ENCODE data around the gene CDK1.
A peak's percentile ranks its signal among the peaks of the same experiment; 100 is the strongest.
"Not testable (repeated sequence)": the region's sequence is repeated elsewhere in the genome, so short reads cannot be mapped to it uniquely, and the experiment has no call there.

The CDK1 gene

DNA sequence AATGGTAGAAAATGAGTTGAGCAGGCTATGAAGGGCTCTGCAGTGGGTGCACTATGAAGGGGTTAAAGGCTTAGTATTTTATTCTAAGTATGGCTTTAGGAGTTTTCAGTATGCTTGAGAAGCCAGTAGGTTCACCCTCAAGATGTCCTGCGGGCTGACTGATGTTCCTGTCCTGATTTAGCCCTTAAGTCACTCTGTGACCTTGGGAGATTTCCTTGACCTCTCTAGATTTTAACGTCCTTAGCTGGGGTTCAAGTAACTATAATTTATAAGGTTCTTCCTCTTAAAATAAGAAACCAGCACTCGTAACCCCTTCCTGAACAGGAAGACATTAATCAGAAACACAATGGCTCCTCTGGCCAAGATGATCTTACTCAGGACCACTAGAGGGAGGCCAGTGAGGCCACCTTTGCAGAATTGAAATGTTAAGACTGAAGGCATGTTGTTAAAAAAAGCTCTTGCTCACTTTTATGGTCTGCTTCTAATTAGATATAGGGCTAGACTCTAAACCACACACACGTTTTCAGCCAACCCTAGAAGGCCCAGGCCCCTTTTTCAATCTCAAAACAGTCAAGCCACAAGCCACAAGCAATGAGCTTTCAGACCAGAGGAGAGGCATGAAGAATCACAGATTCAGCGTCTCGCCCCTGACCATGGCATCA, 41.9 kb downstream of the CDK1 start:
- H3K4me3 ChIP-seq (ENCODE audit: low read depth, low read length): no peak overlapping the region
- TF ChIP-seq, protein P1, sequence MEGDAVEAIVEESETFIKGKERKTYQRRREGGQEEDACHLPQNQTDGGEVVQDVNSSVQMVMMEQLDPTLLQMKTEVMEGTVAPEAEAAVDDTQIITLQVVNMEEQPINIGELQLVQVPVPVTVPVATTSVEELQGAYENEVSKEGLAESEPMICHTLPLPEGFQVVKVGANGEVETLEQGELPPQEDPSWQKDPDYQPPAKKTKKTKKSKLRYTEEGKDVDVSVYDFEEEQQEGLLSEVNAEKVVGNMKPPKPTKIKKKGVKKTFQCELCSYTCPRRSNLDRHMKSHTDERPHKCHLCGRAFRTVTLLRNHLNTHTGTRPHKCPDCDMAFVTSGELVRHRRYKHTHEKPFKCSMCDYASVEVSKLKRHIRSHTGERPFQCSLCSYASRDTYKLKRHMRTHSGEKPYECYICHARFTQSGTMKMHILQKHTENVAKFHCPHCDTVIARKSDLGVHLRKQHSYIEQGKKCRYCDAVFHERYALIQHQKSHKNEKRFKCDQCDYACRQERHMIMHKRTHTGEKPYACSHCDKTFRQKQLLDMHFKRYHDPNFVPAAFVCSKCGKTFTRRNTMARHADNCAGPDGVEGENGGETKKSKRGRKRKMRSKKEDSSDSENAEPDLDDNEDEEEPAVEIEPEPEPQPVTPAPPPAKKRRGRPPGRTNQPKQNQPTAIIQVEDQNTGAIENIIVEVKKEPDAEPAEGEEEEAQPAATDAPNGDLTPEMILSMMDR (IDR thresholded peaks at IDR 0.05; ENCODE audit: low read depth, low read length): peak; percentile 35

DNA sequence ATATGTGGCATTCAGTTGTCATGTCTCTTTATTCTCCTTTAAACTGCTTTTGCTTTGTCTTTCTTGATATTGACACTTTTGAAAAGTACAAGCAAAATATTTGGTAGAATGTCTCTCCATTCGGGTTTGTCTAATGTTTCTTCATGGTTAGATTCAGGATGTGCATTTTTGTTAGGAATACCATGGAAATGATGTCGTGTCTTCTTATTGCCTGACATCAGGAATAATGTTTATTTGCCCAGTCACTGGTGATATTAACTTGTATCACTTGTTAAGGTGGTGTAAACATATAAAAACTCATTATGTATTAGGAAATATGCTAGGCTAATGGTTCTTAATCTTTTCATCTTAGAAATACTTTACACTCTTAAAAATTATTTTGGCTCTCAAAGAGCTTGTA, 43.4 kb downstream of the CDK1 start:
- TF ChIP-seq, protein P1 (IDR thresholded peaks at IDR 0.05; ENCODE audit: low read depth, low read length): no peak

DNA sequence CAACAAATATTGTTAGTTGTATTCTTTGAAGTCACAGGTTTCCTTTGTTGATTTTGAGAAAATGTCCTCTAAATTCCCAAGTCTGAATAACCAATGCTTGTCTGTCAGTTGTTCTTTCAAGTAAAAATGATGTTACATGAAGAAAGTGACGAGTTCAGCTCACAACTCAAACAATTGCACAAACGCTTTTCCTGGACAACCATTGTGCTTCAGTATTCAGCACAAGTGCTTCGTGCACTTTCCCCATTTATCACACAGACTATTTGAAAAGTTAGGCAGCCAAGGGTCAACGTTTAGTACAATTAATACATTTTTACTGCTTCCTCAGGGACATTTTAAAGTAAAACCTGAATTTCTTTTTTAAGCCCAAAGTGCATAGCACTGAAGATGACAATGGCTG, 44.5 kb downstream of the CDK1 start:
- H3K4me3 ChIP-seq (ENCODE audit: low read depth, low read length): no peak overlapping the region
- TF ChIP-seq, protein P1 (IDR thresholded peaks at IDR 0.05; ENCODE audit: low read depth, low read length): no peak

More for the DNA sequence above, 43.4 kb downstream of the CDK1 start:
- no peak overlapping the region for H3K4me3 ChIP-seq (ENCODE audit: low read depth, low read length)

DNA sequence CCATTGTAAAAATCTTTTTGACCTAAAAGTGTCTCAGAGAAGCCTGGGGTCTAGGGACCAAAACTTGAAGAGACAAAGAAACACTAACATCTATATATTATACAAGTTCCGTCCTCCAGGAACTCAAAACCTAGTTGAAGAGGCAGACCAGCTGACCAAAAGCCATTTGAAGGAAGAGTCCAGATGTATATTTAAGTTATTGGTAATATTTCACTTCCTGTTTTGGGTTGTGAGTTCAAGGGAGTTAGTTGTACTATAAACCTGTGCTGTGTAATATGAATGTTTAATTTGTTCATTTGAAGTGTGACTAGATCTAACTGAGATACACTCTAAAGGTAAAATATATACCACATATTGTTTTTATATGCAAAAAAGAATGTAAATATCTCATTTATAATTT, 45.0 kb downstream of the CDK1 start:
- no peak overlapping the region for H3K4me3 ChIP-seq (ENCODE audit: low read depth, low read length)
- TF ChIP-seq, protein P1 (IDR thresholded peaks at IDR 0.05; ENCODE audit: low read depth, low read length): no peak

DNA sequence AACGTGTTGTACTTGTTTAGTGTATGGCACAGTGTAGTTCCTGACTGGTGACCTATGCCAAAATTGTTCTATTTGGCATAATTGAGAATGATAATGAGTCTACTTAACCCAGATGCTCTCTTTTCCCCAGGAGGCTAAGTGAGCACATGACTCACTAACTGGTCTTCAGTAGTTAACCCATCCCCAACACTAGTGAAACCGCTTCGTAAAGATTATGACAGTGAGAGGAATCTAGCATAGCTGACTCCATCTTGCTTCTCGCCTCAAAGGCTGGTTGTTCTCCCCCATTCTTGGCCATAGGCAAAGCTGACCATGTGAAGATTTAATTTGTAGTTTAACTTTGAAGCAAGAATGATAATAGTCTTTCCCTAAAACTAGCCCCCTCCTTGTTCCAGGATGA, 47.2 kb downstream of the CDK1 start:
- H3K4me3 ChIP-seq (ENCODE audit: low read depth, low read length): no peak overlapping the region
- TF ChIP-seq, protein P1 (IDR thresholded peaks at IDR 0.05; ENCODE audit: low read depth, low read length): no peak

DNA sequence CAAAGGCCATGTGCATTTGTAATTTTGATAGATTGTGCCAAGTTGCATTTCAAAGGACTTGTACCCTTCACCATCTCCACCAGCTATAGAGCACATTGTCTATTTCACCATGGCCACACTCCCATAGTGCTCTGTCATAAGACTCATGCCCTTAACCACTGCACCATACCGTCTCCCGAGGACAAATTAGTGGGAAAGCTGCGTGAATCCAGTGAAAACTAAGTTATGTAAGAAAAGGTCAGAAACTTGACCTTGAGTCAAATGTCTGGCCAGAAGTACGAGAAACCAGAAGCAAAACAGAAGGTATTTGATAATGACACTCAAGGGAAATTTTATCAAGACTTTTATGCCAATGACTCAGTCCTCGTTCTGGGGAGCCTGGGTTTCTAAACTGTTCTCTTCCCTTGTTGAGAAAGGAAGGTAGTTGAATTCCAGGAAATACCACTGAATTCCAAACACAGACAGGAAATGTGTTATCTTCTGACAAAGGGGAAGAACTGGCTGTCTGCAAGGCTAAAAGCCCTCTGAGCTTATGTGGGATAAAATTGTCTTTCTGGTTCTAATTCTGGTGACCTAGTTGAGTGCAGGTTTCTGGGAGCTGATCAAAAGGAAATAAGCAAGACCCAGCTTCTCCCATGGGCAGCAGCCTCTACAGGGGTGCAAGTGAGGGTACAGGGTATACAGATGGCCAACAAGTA, 49.7 kb downstream of the CDK1 start:
- no peak overlapping the region for H3K4me3 ChIP-seq (ENCODE audit: low read depth, low read length)
- TF ChIP-seq, protein P1 (IDR thresholded peaks at IDR 0.05; ENCODE audit: low read depth, low read length): no peak

DNA sequence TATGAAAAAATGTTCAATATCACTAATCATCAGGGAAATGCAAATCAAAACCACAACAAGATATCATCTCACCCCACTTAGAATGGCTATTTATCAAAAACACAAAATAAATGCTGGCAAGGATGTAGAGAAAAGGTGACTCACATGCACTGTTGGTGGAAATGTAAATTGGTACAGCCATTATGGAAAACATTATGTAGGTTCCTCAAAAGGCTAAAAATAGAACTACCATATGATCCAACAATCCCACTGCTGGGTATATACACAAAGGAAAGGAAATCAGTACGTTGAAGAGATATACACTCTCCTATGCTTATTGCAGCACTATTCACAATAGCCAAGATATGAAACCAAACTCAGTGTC, 50.2 kb downstream of the CDK1 start:
- H3K4me3 ChIP-seq (ENCODE audit: low read depth, low read length): no peak overlapping the region
- TF ChIP-seq, protein P1 (IDR thresholded peaks at IDR 0.05; ENCODE audit: low read depth, low read length): no peak

DNA sequence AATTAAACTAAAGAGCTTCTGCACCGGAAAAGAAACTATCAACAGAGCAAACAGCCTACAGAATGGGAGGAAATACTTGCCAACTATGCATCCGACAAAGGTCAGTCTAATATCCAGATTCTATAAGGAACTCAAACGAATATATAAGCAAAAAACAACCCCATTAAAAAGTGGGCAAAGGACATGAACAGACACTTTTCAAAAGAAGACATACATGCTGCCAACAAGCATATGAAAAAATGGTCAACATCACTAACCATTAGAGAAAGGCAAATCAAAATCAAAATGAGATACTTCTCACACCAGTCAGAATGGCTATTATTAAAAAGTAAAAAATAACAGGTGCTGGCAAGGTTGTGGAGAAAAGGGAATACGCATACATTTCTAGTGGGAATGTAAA, 53.9 kb downstream of the CDK1 start:
- not testable (repeated sequence) for H3K4me3 ChIP-seq (ENCODE audit: low read depth, low read length)
